Brain microvascular endothelial cell (primary cell): ENCODE measurements around the gene TNNI2.

Source experiments
- DNase-seq: peaks from one replicate; pipeline ENCODE4 v3.0.0-alpha.2; 2020
- H3K27ac ChIP-seq: fragments of 250-450 bp; sonication (Bioruptor Pico); 2 replicates; pipeline ENCODE4 v1.5.1; 2020; ENCODE audit warnings: mild to moderate bottlenecking, moderate library complexity
- H3K27me3 ChIP-seq: fragments of 250-450 bp; sonication (Bioruptor Pico); replicated peaks from 2 replicates; pipeline ENCODE4 v1.5.1; 2020; ENCODE audit warnings: mild to moderate bottlenecking
- H3K36me3 ChIP-seq: fragments of 250-450 bp; sonication (Bioruptor Pico); replicated peaks from 2 replicates; pipeline ENCODE4 v1.5.1; 2020; ENCODE audit warnings: mild to moderate bottlenecking
- H3K4me3 ChIP-seq: 2 replicates; pipeline ENCODE4 v1.5.1; 2011; ENCODE audit warnings: low read depth, mild to moderate bottlenecking, control low read depth, low read length, moderate library complexity
- in situ Hi-C: cut with HindIII; loops from 2 replicates; pipeline ENCODE4 v1.10.0; 2017; ENCODE audit warnings: low sequenced_read_pairs, low pct_ligation_motif_present
- TF ChIP-seq, protein P1 (sequence below): IDR thresholded peaks from 2 replicates; pipeline ENCODE4 v1.5.1; 2011; ENCODE audit warnings: low read depth, mild to moderate bottlenecking, moderate library complexity, low read length, control low read depth, inconsistent platforms; ENCODE audit errors: missing control alignments

TNNI2 gene

DNA sequence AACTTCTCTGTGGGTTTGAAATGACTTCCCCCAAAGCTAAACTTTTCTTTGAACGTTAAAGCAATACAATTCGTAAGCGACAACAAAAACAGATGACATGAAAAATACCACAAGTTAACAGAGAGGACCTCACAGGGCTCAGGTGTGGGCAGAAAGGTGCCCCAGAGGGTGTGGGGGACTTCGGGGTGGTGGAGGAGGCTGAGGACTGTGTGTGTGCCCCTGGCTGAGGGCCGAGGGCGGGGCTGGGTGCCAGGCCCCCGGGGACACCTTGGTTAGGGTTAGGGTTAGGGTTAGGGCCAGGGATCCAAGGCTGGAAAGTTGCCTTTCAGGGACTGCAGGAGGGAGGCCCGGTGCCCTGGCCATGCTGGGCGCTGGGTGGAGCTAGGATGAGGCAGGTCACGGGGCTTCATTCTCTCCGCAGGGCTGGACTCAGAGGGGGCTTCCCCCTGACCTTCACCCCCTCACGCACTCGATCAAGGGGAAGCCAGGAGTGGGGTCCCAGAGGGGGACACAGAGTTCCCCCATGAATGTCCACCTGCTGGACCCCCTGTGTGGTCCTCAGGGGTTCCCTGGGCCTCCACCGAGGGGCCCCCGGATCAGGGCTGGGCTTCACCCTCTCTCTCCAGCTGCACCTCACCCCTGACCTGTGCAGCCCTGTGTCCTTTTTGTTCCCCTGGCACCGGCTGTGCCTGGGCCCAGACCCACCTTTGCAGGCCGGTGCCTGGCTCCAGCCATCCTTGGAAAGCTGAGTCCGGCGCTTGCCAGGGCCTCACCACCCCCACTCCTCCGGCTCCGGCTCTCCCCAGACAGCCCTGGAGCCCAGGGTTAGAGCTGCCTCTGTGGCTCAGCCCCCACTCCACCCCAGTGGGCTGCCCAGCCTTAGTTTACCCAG lies 7.0 kb downstream of the TNNI2 start:
- in situ Hi-C loops = no loop called here
- H3K4me3 ChIP-seq = no peak overlapping the region
- H3K27me3 ChIP-seq = no peaks in the 10 kb centered on the region
- no peak overlapping the region for H3K27ac ChIP-seq
- H3K36me3 ChIP-seq = no peaks in the 10 kb centered on the region
- no peak for DNase-seq
- TF ChIP-seq, protein P1, sequence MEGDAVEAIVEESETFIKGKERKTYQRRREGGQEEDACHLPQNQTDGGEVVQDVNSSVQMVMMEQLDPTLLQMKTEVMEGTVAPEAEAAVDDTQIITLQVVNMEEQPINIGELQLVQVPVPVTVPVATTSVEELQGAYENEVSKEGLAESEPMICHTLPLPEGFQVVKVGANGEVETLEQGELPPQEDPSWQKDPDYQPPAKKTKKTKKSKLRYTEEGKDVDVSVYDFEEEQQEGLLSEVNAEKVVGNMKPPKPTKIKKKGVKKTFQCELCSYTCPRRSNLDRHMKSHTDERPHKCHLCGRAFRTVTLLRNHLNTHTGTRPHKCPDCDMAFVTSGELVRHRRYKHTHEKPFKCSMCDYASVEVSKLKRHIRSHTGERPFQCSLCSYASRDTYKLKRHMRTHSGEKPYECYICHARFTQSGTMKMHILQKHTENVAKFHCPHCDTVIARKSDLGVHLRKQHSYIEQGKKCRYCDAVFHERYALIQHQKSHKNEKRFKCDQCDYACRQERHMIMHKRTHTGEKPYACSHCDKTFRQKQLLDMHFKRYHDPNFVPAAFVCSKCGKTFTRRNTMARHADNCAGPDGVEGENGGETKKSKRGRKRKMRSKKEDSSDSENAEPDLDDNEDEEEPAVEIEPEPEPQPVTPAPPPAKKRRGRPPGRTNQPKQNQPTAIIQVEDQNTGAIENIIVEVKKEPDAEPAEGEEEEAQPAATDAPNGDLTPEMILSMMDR = no peak

DNA sequence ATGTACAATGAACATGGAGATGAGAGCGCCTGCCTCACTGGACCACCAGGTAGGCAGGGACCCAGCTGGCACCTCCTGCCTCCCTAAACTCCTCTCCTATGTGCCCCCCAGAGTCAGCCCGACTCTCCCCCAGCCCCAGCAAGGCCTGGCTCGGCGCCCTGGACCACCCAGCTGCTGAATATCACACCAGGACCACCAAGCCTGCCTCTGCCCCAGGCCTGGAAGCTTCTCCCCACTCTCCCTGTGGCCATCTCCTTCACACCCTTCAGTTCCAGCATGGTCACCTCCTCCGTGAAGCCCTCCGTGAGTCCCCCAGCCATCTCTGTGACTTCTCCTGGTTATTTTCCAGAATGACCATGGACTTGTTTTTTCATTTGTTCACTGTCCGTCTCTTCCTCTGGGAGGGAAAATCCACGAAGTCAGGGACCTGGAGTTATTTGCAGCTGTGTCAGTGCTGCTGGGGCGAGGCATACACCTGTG lies 7.7 kb downstream of the TNNI2 start:
- Histone ChIP-seq H3K27me3 (no peaks in the 10 kb centered on the region), H3K36me3 (no peaks in the 10 kb centered on the region), H3K4me3 (no peak overlapping the region), H3K27ac (no peak overlapping the region)
- in situ Hi-C loops = no loop called here
- no peak for DNase-seq
- TF ChIP-seq, protein P1 = no peak

DNA sequence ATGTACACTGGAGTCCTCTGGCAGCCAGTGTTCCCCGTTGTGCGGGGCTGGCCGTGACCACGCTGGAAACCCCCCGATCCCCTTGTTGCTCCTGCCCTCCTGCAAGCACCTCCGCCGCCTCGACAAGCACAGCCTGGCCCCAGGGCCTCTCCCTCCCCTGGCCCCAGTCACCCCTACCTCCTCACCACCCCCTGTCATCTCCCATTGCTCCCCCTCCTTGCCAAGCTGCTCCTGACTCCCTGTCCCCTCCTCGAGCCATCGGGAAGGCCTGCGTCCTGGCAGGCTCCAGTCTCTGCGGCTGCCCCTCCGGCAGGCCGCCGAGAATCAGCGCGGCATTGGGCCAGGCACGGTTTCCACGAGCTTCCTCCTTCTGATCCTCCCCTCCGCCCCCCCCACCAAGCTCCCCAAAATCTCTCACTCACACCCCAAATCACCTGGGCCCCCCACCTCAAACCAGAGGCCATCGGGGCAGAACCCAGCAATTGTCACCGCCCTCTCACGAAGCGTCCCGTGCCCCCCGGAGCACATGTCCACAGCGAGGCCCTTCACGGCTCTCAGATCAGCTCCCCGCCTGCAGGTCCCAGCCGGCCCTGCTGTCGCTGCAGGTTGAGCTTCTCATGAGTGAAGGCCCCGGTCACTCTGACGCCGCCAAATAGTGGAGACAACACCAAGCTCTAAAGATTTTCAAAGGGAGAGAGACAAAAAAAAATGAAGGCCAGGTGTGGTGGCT lies 8.4 kb downstream of the TNNI2 start:
- TF ChIP-seq, protein P1 = no peak
- Histone ChIP-seq H3K27ac (no peak overlapping the region), H3K4me3 (no peak overlapping the region), H3K27me3 (no peaks in the 10 kb centered on the region), H3K36me3 (no peaks in the 10 kb centered on the region)
- DNase-seq = no peak
- in situ Hi-C loops = no loop called here

DNA sequence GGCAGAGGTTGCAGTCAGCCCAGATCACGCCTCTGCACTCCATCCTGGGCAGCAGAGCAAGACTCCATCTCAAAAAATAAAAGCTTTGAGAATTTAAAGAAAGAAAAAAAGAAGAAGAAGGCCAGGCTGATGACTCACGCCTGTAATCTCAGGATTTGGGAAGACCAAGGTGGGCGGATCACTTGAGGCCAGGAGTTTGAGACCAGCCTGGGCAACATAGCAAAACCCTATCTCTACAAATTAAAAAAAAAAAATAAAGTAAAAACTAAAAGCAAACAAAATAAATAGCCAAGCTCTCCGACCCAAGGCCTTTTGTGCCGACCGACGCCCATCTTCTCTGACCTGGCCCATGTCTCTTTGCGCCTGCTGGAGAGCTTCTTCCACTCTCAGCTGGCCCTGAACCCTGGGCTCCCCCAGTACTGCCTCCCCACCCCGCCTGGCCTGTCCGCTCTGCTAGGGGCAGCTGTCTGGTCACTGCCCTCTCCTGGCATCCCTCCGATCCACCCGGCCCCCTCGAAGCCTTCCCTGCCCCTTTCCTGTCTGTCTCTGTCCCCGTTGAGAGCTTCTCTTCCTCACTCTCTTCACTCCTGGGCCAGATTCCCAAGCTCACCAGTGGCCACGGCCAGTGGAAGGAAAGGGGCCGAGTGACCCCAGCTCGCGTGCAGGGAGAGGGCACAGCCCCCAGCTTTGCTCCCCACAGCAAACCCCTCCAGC lies 9.3 kb downstream of the TNNI2 start:
- Histone ChIP-seq H3K27me3 (no peaks in the 10 kb centered on the region), H3K27ac (no peak overlapping the region), H3K4me3 (no peak overlapping the region), H3K36me3 (no peaks in the 10 kb centered on the region)
- in situ Hi-C loops = no loop called here
- DNase-seq = no peak
- TF ChIP-seq, protein P1 = no peak

DNA sequence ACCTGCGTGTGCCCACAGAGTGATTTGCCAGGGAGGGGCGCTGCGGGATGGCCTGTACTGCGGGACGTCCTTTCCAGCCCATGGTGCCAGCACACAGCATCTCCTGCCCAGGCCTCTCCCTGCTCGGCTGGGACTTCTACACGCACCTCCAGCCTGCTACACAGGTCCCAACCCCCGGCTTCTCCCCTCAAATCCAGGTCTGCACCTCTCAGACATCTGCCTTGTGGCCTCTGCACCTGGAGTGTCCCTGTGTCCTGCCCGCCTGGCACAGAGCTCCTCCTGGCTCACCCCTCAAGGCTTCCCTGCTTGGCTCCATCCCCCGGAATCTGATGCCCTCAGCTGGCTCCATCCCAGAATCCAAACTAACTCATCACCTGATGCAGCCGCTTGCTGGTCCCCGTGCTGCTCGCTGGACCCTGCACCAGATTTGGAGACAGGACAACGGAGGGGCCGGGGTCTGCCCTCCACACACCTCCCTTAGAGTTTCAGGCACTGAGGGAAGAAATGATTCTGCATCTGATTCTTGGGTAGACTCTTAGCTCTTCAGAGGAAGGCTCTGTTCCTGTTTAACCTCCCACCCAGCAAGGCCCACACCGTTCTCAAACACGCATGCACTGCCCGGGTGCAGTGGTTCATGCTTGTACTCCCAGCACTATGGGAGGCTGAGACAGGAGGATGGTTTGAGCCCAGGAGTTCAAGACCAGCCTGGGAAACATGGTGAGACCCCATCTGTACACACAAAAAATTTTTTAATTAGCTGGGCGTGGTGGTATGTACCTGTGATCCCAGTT lies 10.1 kb downstream of the TNNI2 start:
- no peaks in the 10 kb centered on the region for H3K27me3 ChIP-seq
- H3K4me3 ChIP-seq = no peak overlapping the region
- H3K27ac ChIP-seq = no peak overlapping the region
- in situ Hi-C loops = no loop called here
- H3K36me3 ChIP-seq = no peaks in the 10 kb centered on the region
- no peak for DNase-seq
- TF ChIP-seq, protein P1 = no peak
